K562 (cell line): ENCODE data around the gene C2CD4C. TPM values are rescaled to one million over a fixed set of nuclear protein-coding genes. Genes with fewer than 3 reads are reported as not detected.

Experiments
- ATAC-seq: fragments of 200-7000 bp; cut with Tn5 transposase; 3 replicates; pipeline ENCODE4 v1.9.1; 2020; ENCODE audit warnings: moderate library complexity
- BruUV-seq: library from RNA; stranded (reverse); fragments of 400-500 nt; replicated peaks from 2 replicates; lab custom pipeline; 2021; lab: Mats Ljungman, UMichigan
- CTCF ChIA-PET: fragments of 300-600 bp; formaldehyde crosslinking; extraction: SDS; loops from one replicate; lab custom pipeline; 2021; ENCODE audit warnings: low intra/inter-chr PET ratio; lab: Yijun Ruan, JAX
- POLR2A ChIA-PET: fragments of 300-600, 350-650 bp; sonication (Branson Sonifier 250); formaldehyde crosslinking; extraction: SDS; loops from one replicate; lab custom pipeline; 2021; ENCODE audit warnings: antibody characterized with exemption, inconsistent platforms; lab: Yijun Ruan, JAX
- DNase-seq, 4 experiments: peaks; one replicate each; pipeline versions ENCODE4 v3.0.0 to v3.0.0-alpha.2; 2011 to 2018; ENCODE audit warnings: low spot score in 3 of 4, mixed read lengths in 3 of 4; ENCODE audit errors: extremely low read depth in 1 of 4
- FAIRE-seq: peaks from 2 replicates; lab custom pipeline; 2011; peaks lifted over from hg19 to GRCh38; lab: Jason Lieb, UNC
- H2AFZ ChIP-seq: 2 replicates; pipeline ENCODE4 v1.6.0; 2011; ENCODE audit warnings: low read depth, low read length, control low read depth, inconsistent platforms
- H3K27ac ChIP-seq: fragments of 200-600 bp; 3 replicates; pipeline ENCODE4 v1.8.0; 2011; ENCODE audit warnings: low read depth, mild to moderate bottlenecking, control low read depth, inconsistent platforms, low read length, moderate library complexity, mixed read lengths; ENCODE audit errors: extremely low read depth
- H3K27me3 ChIP-seq, 2 experiments: fragments of 300-600 bp in 1 of 2; 2 replicates in 1 of 2; 3 replicates in 1 of 2; pipeline versions ENCODE4 v1.6.0 to v1.8.0; 2011; ENCODE audit warnings: inconsistent platforms in 2 of 2, low read length in 2 of 2, mild to moderate bottlenecking in 1 of 2, mixed read lengths in 1 of 2, moderate library complexity in 1 of 2; ENCODE audit not compliant: control insufficient read depth in 2 of 2, insufficient read depth in 2 of 2
- H3K36me3 ChIP-seq: fragments of 300-600 bp; 3 replicates; pipeline ENCODE4 v1.8.0; 2011; ENCODE audit warnings: mild to moderate bottlenecking, low read length, inconsistent platforms; ENCODE audit not compliant: control insufficient read depth, insufficient read depth
- H3K4me1 ChIP-seq, 2 experiments: fragments of 200-600 bp in 1 of 2; replicated peaks in 1 of 2; 2 replicates in 1 of 2; 3 replicates in 1 of 2; pipeline versions ENCODE4 v1.5.1 to v1.8.0; 2011; ENCODE audit warnings: inconsistent platforms in 2 of 2, low read length in 2 of 2, mild to moderate bottlenecking in 1 of 2, mixed read lengths in 1 of 2, moderate library complexity in 1 of 2; ENCODE audit not compliant: control insufficient read depth in 2 of 2, insufficient read depth in 2 of 2
- H3K4me2 ChIP-seq: 2 replicates; pipeline ENCODE4 v1.6.1; 2011; ENCODE audit warnings: low read length, control low read depth, inconsistent platforms, mixed read lengths; ENCODE audit not compliant: insufficient read depth
- H3K4me3 ChIP-seq: fragments of 200-600 bp; sonication (generic), shearing (Covaris generic); 2 replicates; pipeline ENCODE4 v1.5.1; 2016; ENCODE audit warnings: control low read depth, inconsistent platforms
- H3K79me2 ChIP-seq: fragments of 200-600 bp; 3 replicates; pipeline ENCODE4 v1.8.0; 2011; ENCODE audit warnings: low read length, inconsistent platforms; ENCODE audit not compliant: control insufficient read depth, insufficient read depth
- H3K9ac ChIP-seq, 2 experiments: 2 replicates each; pipeline versions ENCODE4 v1.6.0 to v1.6.1; 2011; ENCODE audit warnings: low read depth in 2 of 2, low read length in 2 of 2, control low read depth in 1 of 2, inconsistent platforms in 1 of 2, mild to moderate bottlenecking in 1 of 2, mixed read lengths in 1 of 2; ENCODE audit not compliant: insufficient read depth in 1 of 2
- H3K9me1 ChIP-seq: one replicate; pipeline ENCODE4 v1.6.0; 2011; ENCODE audit warnings: inconsistent platforms, mild to moderate bottlenecking, low read length, moderate library complexity; ENCODE audit not compliant: control insufficient read depth, insufficient read depth
- H3K9me3 ChIP-seq: replicated peaks from 2 replicates; pipeline ENCODE4 v1.5.1; 2011; ENCODE audit warnings: low read depth, low read length, inconsistent platforms; ENCODE audit not compliant: control insufficient read depth, insufficient read depth
- H4K20me1 ChIP-seq: replicated peaks from 2 replicates; pipeline ENCODE4 v1.6.1; 2011; ENCODE audit warnings: low read length, inconsistent platforms, mixed read lengths; ENCODE audit not compliant: control insufficient read depth, insufficient read depth
- ATF7 ChIP-seq: fragments of 450-650 bp; IDR thresholded peaks from 2 replicates; pipeline ENCODE4 v1.7.1; 2014; ENCODE audit warnings: mild to moderate bottlenecking, moderate library complexity
- POLR3G ChIP-seq: IDR thresholded peaks from 2 replicates; pipeline ENCODE4 v1.6.1; 2011; ENCODE audit not compliant: insufficient read length, insufficient replicate concordance; ENCODE audit errors: extremely low read depth
- WGBS: fragments of 100-300 bp; shearing (Covaris generic); methylation state at CpG from one replicate; pipeline ENCODE4 v1.1.6; 2016; ENCODE audit warnings: low coverage, mixed read lengths; ENCODE audit not compliant: insufficient coverage; ENCODE audit errors: missing lambda C conversion rate; 5-methylcytosine and 5-hydroxymethylcytosine counted together
- in situ Hi-C: fragments of 300-500 bp; cut with MboI; formaldehyde crosslinking; loops from 4 replicates; pipeline ENCODE4 v1.15.0; 2018; ENCODE audit warnings: inconsistent platforms, mixed read lengths
- intact Hi-C: fragments of 100-400 bp; cut with micrococcal nuclease; formaldehyde crosslinking; loops from 2 replicates; pipeline ENCODE4 v1.14.2; 2022
- polyA plus RNA-seq, 8 experiments: library from polyadenylated mRNA; depleted of rRNA in 4 of 8; stranded (reverse) in 5 of 8; unstranded in 3 of 8; fragments of >200 nt; fragmentation: Nextera tagmentation in 2 of 8; fragmentation: Illumina TruSeq in 1 of 8; extraction: Ambion mirVana in 2 of 8; extraction: Trizol in 1 of 8; gene quantifications; 2 replicates each; pipeline versions ENCODE4 v1.2.1 to v1.2.3, GENCODE V29; 2011 to 2014; ENCODE audit warnings: inconsistent platforms in 1 of 8, missing spikeins in 1 of 8
- total RNA-seq, 7 experiments: library from RNA; depleted of rRNA in 6 of 7; stranded (reverse); fragments of >200 nt in 6 of 7; fragmentation: Illumina TruSeq in 2 of 7; extraction: Trizol in 2 of 7; gene quantifications; 2 replicates each; pipeline versions ENCODE4 v1.2.1 to v1.2.3, GENCODE V29; 2011 to 2021; ENCODE audit warnings: low replicate concordance in 1 of 7
- TF ChIP-seq, protein P1 (sequence below), 2 experiments: IDR thresholded peaks; 2 replicates each; pipeline ENCODE4 v1.6.1; 2011; ENCODE audit warnings: borderline replicate concordance in 1 of 2, control low read depth in 1 of 2, low read depth in 1 of 2, low read length in 1 of 2, mild to moderate bottlenecking in 1 of 2, mixed read lengths in 1 of 2, moderate library complexity in 1 of 2; ENCODE audit not compliant: insufficient read depth in 1 of 2, insufficient read length in 1 of 2, poor library complexity in 1 of 2, severe bottlenecking in 1 of 2; ENCODE audit errors: extremely low read depth in 1 of 2

Gene C2CD4C
- total and polyA plus RNA-seq, 9 of the 15 experiments (the other 6 are each of a cell fraction or from before 2014, with no cell fraction given) = 0.01 to 0.07 TPM; not detected in 7

DNA sequence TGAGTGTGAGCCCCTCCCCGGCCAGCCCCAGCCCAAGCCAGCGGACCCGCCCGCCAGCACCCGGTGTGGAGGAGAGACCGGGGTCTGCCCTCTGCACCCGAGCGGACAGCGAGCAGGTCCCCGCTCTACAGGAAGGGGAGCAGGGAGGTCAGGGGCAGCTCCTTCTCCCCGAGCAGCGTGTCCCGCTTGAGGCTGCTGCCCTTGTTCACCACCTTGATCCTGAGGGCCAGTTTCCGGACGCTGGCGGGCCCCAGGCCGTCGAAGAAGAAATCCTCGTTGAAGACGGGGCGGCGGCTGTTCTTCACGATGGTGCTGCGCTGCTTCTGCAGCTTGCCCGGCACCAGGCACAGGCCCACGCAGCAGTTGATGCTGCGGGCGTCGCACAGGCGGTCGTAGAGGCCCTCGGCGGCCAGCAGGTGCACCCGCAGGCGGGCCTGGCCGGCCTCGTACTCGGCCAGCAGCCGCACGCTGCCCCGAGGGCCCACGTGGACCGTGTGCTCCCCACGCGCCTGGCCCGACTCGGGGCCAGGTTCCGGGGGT lies 1.9 kb downstream of the C2CD4C start:
- H3K4me3 ChIP-seq = no peak overlapping the region
- POLR2A ChIA-PET = interaction anchor here (1.0 kb wide), 1 partner anchor 40 kb away, joined by 3 read pairs; no protein-coding TSS in a partner anchor
- in situ Hi-C loops (no loop called here), intact Hi-C loops (no loop called here)
- no peak overlapping the region; a peak in 1 of 4 replicates for H3K9ac ChIP-seq
- no peaks in the 10 kb centered on the region for H3K9me3 ChIP-seq
- no peak for FAIRE-seq
- H3K4me2 ChIP-seq = no peak overlapping the region
- H3K36me3 ChIP-seq = no peaks in the 10 kb centered on the region
- no peak overlapping the region for H3K27ac ChIP-seq
- 0 out of 2 replicates have a peak, but pooled peaks cover 14% of the 10 kb centered on the region for H4K20me1 ChIP-seq
- peaks cover 3 to 69% of the 10 kb centered on the region in 2 experiments; a peak in 2 of 5 replicates for H3K4me1 ChIP-seq
- 8% methylated on average over 36 of the region's 48 CpGs for WGBS
- CTCF ChIA-PET = no interaction called here
- BruUV-seq = no TSS peak
- peak; percentile 38 for ATAC-seq
- TF ChIP-seq, protein P1, sequence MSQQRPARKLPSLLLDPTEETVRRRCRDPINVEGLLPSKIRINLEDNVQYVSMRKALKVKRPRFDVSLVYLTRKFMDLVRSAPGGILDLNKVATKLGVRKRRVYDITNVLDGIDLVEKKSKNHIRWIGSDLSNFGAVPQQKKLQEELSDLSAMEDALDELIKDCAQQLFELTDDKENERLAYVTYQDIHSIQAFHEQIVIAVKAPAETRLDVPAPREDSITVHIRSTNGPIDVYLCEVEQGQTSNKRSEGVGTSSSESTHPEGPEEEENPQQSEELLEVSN (IDR thresholded peaks at IDR 0.05; ENCODE audit: borderline replicate concordance in 1 of 2, extremely low read depth in 1 of 2, insufficient read depth in 1 of 2, insufficient read length in 1 of 2, low read depth in 1 of 2, low read length in 1 of 2, poor library complexity in 1 of 2, severe bottlenecking in 1 of 2) = peak; percentile 17 to 66
- no peak for TF ChIP-seq POLR3G
- TF ChIP-seq ATF7 = no peak
- peak in 2 of 4 experiments; percentile 43 to 44 for DNase-seq
- peaks cover 33 to 70% of the 10 kb centered on the region in 2 experiments; a peak in 4 of 5 replicates for H3K27me3 ChIP-seq
- no peaks in the 10 kb centered on the region for H3K9me1 ChIP-seq
- H3K79me2 ChIP-seq = no peaks in the 10 kb centered on the region
- H2AFZ ChIP-seq = no peak overlapping the region
